Measurements from ENCODE around the gene VSX2.

Gene VSX2

DNA sequence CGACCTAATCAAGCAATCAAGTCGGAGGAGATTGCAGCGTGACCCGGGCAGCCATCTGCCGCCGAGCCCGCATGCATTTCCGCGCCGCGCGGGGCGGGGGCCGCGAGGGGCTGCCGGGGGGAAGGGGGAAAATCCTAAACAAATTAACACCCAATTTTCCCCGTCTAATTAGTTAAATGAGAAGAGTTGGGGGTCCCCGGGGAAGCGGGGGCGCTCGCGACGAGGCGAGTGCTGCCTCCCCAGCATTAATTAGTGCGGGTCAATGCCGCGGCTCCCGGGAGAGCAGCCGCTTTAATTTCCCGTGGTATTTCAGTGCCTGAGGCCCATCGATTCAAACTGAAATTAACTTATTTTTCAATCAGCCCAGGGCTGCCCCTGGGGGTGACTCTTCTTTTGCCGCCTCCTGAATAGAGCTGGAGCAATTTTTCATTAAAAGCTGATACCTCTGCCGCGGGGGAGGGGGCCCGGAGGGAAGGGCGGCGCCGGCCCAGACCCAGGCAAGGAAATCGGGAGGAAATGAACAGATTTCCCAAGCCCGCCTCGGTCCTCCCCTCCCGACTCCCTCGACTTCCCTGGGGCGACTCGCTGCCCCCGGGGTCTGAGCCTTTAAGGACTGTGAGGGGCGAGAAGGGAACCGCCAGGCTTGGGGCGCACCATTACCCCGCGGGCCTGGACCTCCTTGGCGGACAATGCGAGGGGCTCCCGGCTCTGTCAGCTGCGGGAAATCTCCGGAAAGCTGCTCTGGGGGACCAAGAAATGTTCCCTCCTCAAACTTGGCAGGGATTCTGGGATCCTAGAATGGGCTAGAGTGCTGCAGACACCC, 18.9 kb downstream of the VSX2 start:
- CTCF ChIA-PET = interaction anchor here (0.6 to 2.5 kb wide), 19 partner anchors 11 to 470 kb away, joined by 3 to 20 read pairs (median 4); partner anchors contain the start of gene VSX2
- H3K4me1 ChIP-seq (ENCODE audit: control insufficient read depth, insufficient read depth, low read length) = no peaks in the 10 kb centered on the region; the same call in 1 of the 2 replicates
- no peaks in the 10 kb centered on the region for H3K9me3 ChIP-seq (ENCODE audit: control insufficient read depth, insufficient read depth, low read depth, low read length)
- peak overlapping the region; percentile 50 for H3K4me3 ChIP-seq (ENCODE audit: low read depth, low read length)
- POLR2A ChIA-PET = no interaction called here
- H3K36me3 ChIP-seq (ENCODE audit: control insufficient read depth in 2 of 2, insufficient read depth in 1 of 2, low read length in 2 of 2) = no peaks in the 10 kb centered on the region
- TF ChIP-seq ZBTB26 (tag by site-specific recombination; optimal IDR thresholded peaks at IDR 0.05) (peak; percentile 28), PATZ1 (tag by site-specific recombination; IDR thresholded peaks at IDR 0.05) (peak; percentile 35; the same call in 1 of the 2 replicates), ZBTB21 (tag by site-specific recombination; IDR thresholded peaks at IDR 0.05) (no peak), ZNF335 (tag by site-specific recombination; conservative IDR thresholded peaks at IDR 0.05) (peak; percentile 52; the same call in 1 of the 2 replicates), ZNF223 (tag by site-specific recombination; IDR thresholded peaks at IDR 0.05) (0 out of 2 replicates have a peak, but pooled peaks have one; percentile 39), ZNF37A (tag by site-specific recombination; IDR thresholded peaks at IDR 0.05) (no peak), ZNF112 (tag by site-specific recombination; IDR thresholded peaks at IDR 0.05) (no peak)
- no peak overlapping the region for H3K27ac ChIP-seq (ENCODE audit: extremely low read depth, low read depth, low read length)

- ChIA-PET POLR2A (no interaction called here), CTCF (interaction anchor here (0.7 to 2.5 kb wide), 7 partner anchors 11 to 146 kb away, joined by 3 to 20 read pairs (median 6); no protein-coding TSS in a partner anchor)
- Histone ChIP-seq H3K36me3 (ENCODE audit: control insufficient read depth in 2 of 2, insufficient read depth in 1 of 2, low read length in 2 of 2) (no peaks in the 10 kb centered on the region), H3K4me3 (ENCODE audit: low read depth, low read length) (no peak overlapping the region), H3K9me3 (ENCODE audit: control insufficient read depth, insufficient read depth, low read depth, low read length) (no peaks in the 10 kb centered on the region), H3K4me1 (ENCODE audit: control insufficient read depth, insufficient read depth, low read length) (no peaks in the 10 kb centered on the region; the same call in 1 of the 2 replicates), H3K27ac (ENCODE audit: extremely low read depth, low read depth, low read length) (no peak overlapping the region)
- TF ChIP-seq GLIS2 (tag by site-specific recombination; IDR thresholded peaks at IDR 0.05) = no peak
- TF ChIP-seq, protein P1, sequence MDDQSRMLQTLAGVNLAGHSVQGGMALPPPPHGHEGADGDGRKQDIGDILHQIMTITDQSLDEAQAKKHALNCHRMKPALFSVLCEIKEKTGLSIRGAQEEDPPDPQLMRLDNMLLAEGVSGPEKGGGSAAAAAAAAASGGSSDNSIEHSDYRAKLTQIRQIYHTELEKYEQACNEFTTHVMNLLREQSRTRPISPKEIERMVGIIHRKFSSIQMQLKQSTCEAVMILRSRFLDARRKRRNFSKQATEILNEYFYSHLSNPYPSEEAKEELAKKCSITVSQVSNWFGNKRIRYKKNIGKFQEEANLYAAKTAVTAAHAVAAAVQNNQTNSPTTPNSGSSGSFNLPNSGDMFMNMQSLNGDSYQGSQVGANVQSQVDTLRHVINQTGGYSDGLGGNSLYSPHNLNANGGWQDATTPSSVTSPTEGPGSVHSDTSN (CRISPR knock-in tag; IDR thresholded peaks at IDR 0.05) = no peak
- no peak for TF ChIP-seq ZNF664 (tag by site-specific recombination; IDR thresholded peaks at IDR 0.05)
- no peak for TF ChIP-seq ZNF544 (tag by site-specific recombination; IDR thresholded peaks at IDR 0.05)
These were observed 19.5 kb downstream of the VSX2 start for GRCh38 chr14:74258764-74259035.

GRCh38 chr14:74259513-74259912, 20.3 kb downstream of the VSX2 start:
- ChIA-PET CTCF (interaction anchor here (1.2 kb wide), 1 partner anchor 10 kb away, joined by 6 read pairs; no protein-coding TSS in a partner anchor), POLR2A (no interaction called here)
- TF ChIP-seq ZNF626 (tag by site-specific recombination; IDR thresholded peaks at IDR 0.05) (no peak), ZNF830 (tag by site-specific recombination; IDR thresholded peaks at IDR 0.05; ENCODE audit: low read depth) (no peak), REST (tag by site-specific recombination; IDR thresholded peaks at IDR 0.05) (no peak), RBAK (tag by site-specific recombination; IDR thresholded peaks at IDR 0.05) (no peak), MEIS1 (CRISPR knock-in tag; IDR thresholded peaks at IDR 0.05; ENCODE audit: borderline replicate concordance) (no peak), ZSCAN23 (tag by site-specific recombination; IDR thresholded peaks at IDR 0.05) (no peak), GLI4 (tag by site-specific recombination; IDR thresholded peaks at IDR 0.05) (no peak), ZNF184 (tag by site-specific recombination; IDR thresholded peaks at IDR 0.05) (no peak), MYNN (tag by site-specific recombination; IDR thresholded peaks at IDR 0.05; ENCODE audit: borderline replicate concordance) (no peak), ZFP37 (tag by site-specific recombination; IDR thresholded peaks at IDR 0.05) (no peak), ZNF629 (tag by site-specific recombination; IDR thresholded peaks at IDR 0.05) (no peak)
- no peak overlapping the region for H3K4me3 ChIP-seq (ENCODE audit: low read depth, low read length)
- no peak overlapping the region for H3K27ac ChIP-seq (ENCODE audit: extremely low read depth, low read depth, low read length)
- H3K4me1 ChIP-seq (ENCODE audit: control insufficient read depth, insufficient read depth, low read length) = no peaks in the 10 kb centered on the region; the same call in 1 of the 2 replicates
- no peaks in the 10 kb centered on the region for H3K9me3 ChIP-seq (ENCODE audit: control insufficient read depth, insufficient read depth, low read depth, low read length)
- H3K36me3 ChIP-seq (ENCODE audit: control insufficient read depth in 2 of 2, insufficient read depth in 1 of 2, low read length in 2 of 2) = no peaks in the 10 kb centered on the region
